Effector memory CD8-positive, alpha-beta T cell (primary cell): ENCODE measurements around the gene TFB1M.

Source experiments
- ATAC-seq: fragments of 150-1000 bp; cut with Tn5 transposase; replicated peaks from 2 replicates; pipeline ENCODE4 v1.10.0; 2021; ENCODE audit warnings: mild to moderate bottlenecking, moderate library complexity
- DNase-seq, 3 experiments: peaks; one replicate each; pipeline ENCODE4 v3.0.0; 2021
- H3K27ac Mint-ChIP-seq, 2 donors: one replicate each; pipeline ENCODE4 v1.8.0; 2022; ENCODE audit warnings: mild to moderate bottlenecking in 2 of 2, mixed read lengths in 2 of 2, moderate library complexity in 2 of 2
- H3K27me3 Mint-ChIP-seq, 2 donors: one replicate each; pipeline ENCODE4 v1.8.0; 2022; ENCODE audit warnings: mixed read lengths in 2 of 2
- H3K36me3 Mint-ChIP-seq: one replicate; pipeline ENCODE4 v1.8.0; 2022; ENCODE audit warnings: mild to moderate bottlenecking, moderate library complexity, mixed read lengths; ENCODE audit not compliant: insufficient read depth
- H3K4me1 Mint-ChIP-seq, 2 donors: one replicate each; pipeline ENCODE4 v1.8.0; 2022; ENCODE audit warnings: low read depth in 2 of 2, mixed read lengths in 2 of 2
- H3K4me3 Mint-ChIP-seq, 2 donors: one replicate each; pipeline ENCODE4 v1.8.0; 2022; ENCODE audit warnings: mild to moderate bottlenecking in 2 of 2, mixed read lengths in 2 of 2, moderate library complexity in 2 of 2
- H3K9me3 Mint-ChIP-seq, 2 donors: one replicate each; pipeline ENCODE4 v1.8.0; 2022; ENCODE audit warnings: mixed read lengths in 2 of 2

Gene TFB1M

GRCh38 chr6:155262655-155263054 lies 51.6 kb downstream of the TFB1M start:
- peak overlapping the region; percentile 59 to 81 for H3K27ac Mint-ChIP-seq
- no peaks in the 10 kb centered on the region for H3K9me3 Mint-ChIP-seq
- H3K4me1 Mint-ChIP-seq = peaks cover 7 to 9% of the 10 kb centered on the region in 2 donors
- ATAC-seq (no peak), DNase-seq (no peak)
- no peak overlapping the region for H3K4me3 Mint-ChIP-seq
- H3K27me3 Mint-ChIP-seq = no peaks in the 10 kb centered on the region
- H3K36me3 Mint-ChIP-seq = peaks cover 28% of the 10 kb centered on the region

GRCh38 chr6:155261111-155261900 lies 53.0 kb downstream of the TFB1M start:
- DNase-seq (no peak), ATAC-seq (no peak)
- H3K27ac Mint-ChIP-seq = peak overlapping the region; percentile 59 to 81
- H3K27me3 Mint-ChIP-seq = no peaks in the 10 kb centered on the region
- no peaks in the 10 kb centered on the region for H3K9me3 Mint-ChIP-seq
- H3K36me3 Mint-ChIP-seq = peaks cover 42% of the 10 kb centered on the region
- peaks cover 7 to 9% of the 10 kb centered on the region in 2 donors for H3K4me1 Mint-ChIP-seq
- H3K4me3 Mint-ChIP-seq = no peak overlapping the region

GRCh38 chr6:155260686-155261085 lies 53.6 kb downstream of the TFB1M start:
- Mint-ChIP-seq H3K27me3 (no peaks in the 10 kb centered on the region), H3K9me3 (no peaks in the 10 kb centered on the region), H3K27ac (peak overlapping the region; percentile 19 to 81), H3K4me1 (peaks cover 7 to 9% of the 10 kb centered on the region in 2 donors), H3K36me3 (peaks cover 46% of the 10 kb centered on the region), H3K4me3 (no peak overlapping the region)
- DNase-seq (no peak), ATAC-seq (no peak)

GRCh38 chr6:155259897-155260296 lies 54.4 kb downstream of the TFB1M start:
- Mint-ChIP-seq H3K36me3 (peaks cover 45% of the 10 kb centered on the region), H3K4me1 (peaks cover 7 to 9% of the 10 kb centered on the region in 2 donors), H3K4me3 (no peak overlapping the region), H3K27ac (no peak overlapping the region), H3K27me3 (no peaks in the 10 kb centered on the region), H3K9me3 (no peaks in the 10 kb centered on the region)
- no peak for DNase-seq
- ATAC-seq = no peak

GRCh38 chr6:155259204-155259603 lies 55.1 kb downstream of the TFB1M start:
- peaks cover 46% of the 10 kb centered on the region for H3K36me3 Mint-ChIP-seq
- H3K4me3 Mint-ChIP-seq = no peak overlapping the region
- H3K27me3 Mint-ChIP-seq = no peaks in the 10 kb centered on the region
- ATAC-seq (no peak), DNase-seq (no peak)
- no peak overlapping the region for H3K27ac Mint-ChIP-seq
- H3K4me1 Mint-ChIP-seq = peaks cover 7 to 9% of the 10 kb centered on the region in 2 donors
- no peaks in the 10 kb centered on the region for H3K9me3 Mint-ChIP-seq

GRCh38 chr6:155257796-155258195 lies 56.5 kb downstream of the TFB1M start:
- Mint-ChIP-seq H3K27me3 (no peaks in the 10 kb centered on the region), H3K27ac (no peak overlapping the region), H3K9me3 (no peaks in the 10 kb centered on the region), H3K4me3 (no peak overlapping the region), H3K36me3 (peaks cover 52% of the 10 kb centered on the region), H3K4me1 (peaks cover 7 to 9% of the 10 kb centered on the region in 2 donors)
- DNase-seq = no peak
- ATAC-seq = no peak

GRCh38 chr6:155256122-155256795 lies 58.0 kb downstream of the TFB1M start:
- Mint-ChIP-seq H3K27ac (no peak overlapping the region), H3K36me3 (peaks cover 51% of the 10 kb centered on the region)
- ATAC-seq = no peak

GRCh38 chr6:155254139-155254538 lies 60.1 kb downstream of the TFB1M start:
- Mint-ChIP-seq H3K9me3 (no peaks in the 10 kb centered on the region), H3K36me3 (peaks cover 41% of the 10 kb centered on the region), H3K27me3 (no peaks in the 10 kb centered on the region), H3K27ac (no peak overlapping the region), H3K4me3 (no peak overlapping the region), H3K4me1 (no peaks in the 10 kb centered on the region)
- ATAC-seq (no peak), DNase-seq (no peak)

More at GRCh38 chr6:155256122-155256795, 58.0 kb downstream of the TFB1M start:
- Mint-ChIP-seq H3K27me3 (no peaks in the 10 kb centered on the region), H3K9me3 (no peaks in the 10 kb centered on the region), H3K4me1 (no peaks in the 10 kb centered on the region), H3K4me3 (no peak overlapping the region)
- no peak for DNase-seq

GRCh38 chr6:155253337-155253736 lies 60.9 kb downstream of the TFB1M start:
- Mint-ChIP-seq H3K36me3 (peaks cover 38% of the 10 kb centered on the region), H3K4me3 (no peak overlapping the region), H3K27ac (peak overlapping the region in 1 of 2 donors; percentile 42), H3K9me3 (no peaks in the 10 kb centered on the region), H3K4me1 (no peaks in the 10 kb centered on the region), H3K27me3 (no peaks in the 10 kb centered on the region)
- DNase-seq = no peak
- ATAC-seq = no peak

GRCh38 chr6:155252581-155252980 lies 61.7 kb downstream of the TFB1M start:
- Mint-ChIP-seq H3K9me3 (no peaks in the 10 kb centered on the region), H3K4me1 (no peaks in the 10 kb centered on the region), H3K4me3 (no peak overlapping the region), H3K27me3 (no peaks in the 10 kb centered on the region), H3K36me3 (peaks cover 31% of the 10 kb centered on the region), H3K27ac (no peak overlapping the region)
- no peak for ATAC-seq
- DNase-seq = no peak

- DNase-seq = no peak
- ATAC-seq = no peak
- Mint-ChIP-seq H3K4me3 (no peak overlapping the region), H3K36me3 (peaks cover 16% of the 10 kb centered on the region), H3K9me3 (no peaks in the 10 kb centered on the region), H3K4me1 (no peaks in the 10 kb centered on the region), H3K27ac (peak overlapping the region; percentile 49 to 81), H3K27me3 (no peaks in the 10 kb centered on the region)
Measured at GRCh38 chr6:155250701-155251381, 63.4 kb downstream of the TFB1M start.

GRCh38 chr6:155248008-155249001 lies 66.0 kb downstream of the TFB1M start:
- ATAC-seq (no peak), DNase-seq (no peak)
- no peaks in the 10 kb centered on the region for H3K9me3 Mint-ChIP-seq
- H3K36me3 Mint-ChIP-seq = peaks cover 5% of the 10 kb centered on the region
- peak overlapping the region in 1 of 2 donors; percentile 15 for H3K27ac Mint-ChIP-seq
- no peaks in the 10 kb centered on the region for H3K27me3 Mint-ChIP-seq
- H3K4me3 Mint-ChIP-seq = no peak overlapping the region
- H3K4me1 Mint-ChIP-seq = no peaks in the 10 kb centered on the region

- DNase-seq (no peak), ATAC-seq (no peak)
- H3K9me3 Mint-ChIP-seq = no peaks in the 10 kb centered on the region
- H3K4me1 Mint-ChIP-seq = no peaks in the 10 kb centered on the region
- H3K36me3 Mint-ChIP-seq = peaks cover 5% of the 10 kb centered on the region
- H3K27ac Mint-ChIP-seq = no peak overlapping the region
- H3K27me3 Mint-ChIP-seq = no peaks in the 10 kb centered on the region
- H3K4me3 Mint-ChIP-seq = no peak overlapping the region
Measured at GRCh38 chr6:155247618-155248007, 66.7 kb downstream of the TFB1M start.
